Body of pancreas (tissue), 4 donors: ENCODE data around the gene BCL2L11. TPM values are rescaled to one million over a fixed set of nuclear protein-coding genes. Genes with fewer than 3 reads are reported as not detected.

Experiments used
- ATAC-seq: fragments of 150-250 bp; one replicate; pipeline ENCODE4 v1.9.1; 2016
- DNase-seq, 4 donors: peaks; one replicate each; pipeline ENCODE4 v3.0.0-alpha.2; 2019
- H3K27ac ChIP-seq, 4 donors: fragments of 200-600 bp; sonication (generic); 1 replicate in 3 of 4; 2 replicates in 1 of 4; pipeline versions ENCODE4 v1.5.1 to v1.6.1; 2016 to 2019; ENCODE audit warnings: mild to moderate bottlenecking in 1 of 4, mixed read lengths in 1 of 4, moderate library complexity in 1 of 4
- H3K27me3 ChIP-seq, 2 donors: fragments of 200-600 bp; sonication (generic); one replicate each; pipeline ENCODE4 v1.6.0; 2016; ENCODE audit warnings: mild to moderate bottlenecking in 1 of 2
- H3K36me3 ChIP-seq, 2 donors: fragments of 200-600 bp; sonication (generic); replicated peaks in 1 of 2; 2 replicates each; pipeline ENCODE4 v1.5.1; 2016; ENCODE audit warnings: low read depth in 2 of 2; ENCODE audit not compliant: insufficient read depth in 1 of 2
- H3K4me1 ChIP-seq: fragments of 200-600 bp; sonication (generic); one replicate; pipeline ENCODE4 v1.6.0; 2016
- H3K4me3 ChIP-seq, 2 donors: fragments of 200-600 bp; sonication (generic); 1 replicate in 1 of 2; 2 replicates in 1 of 2; pipeline ENCODE4 v1.5.1; 2016 to 2019
- H3K9me3 ChIP-seq, 3 donors: fragments of 200-600 bp; sonication (generic); 1 replicate in 2 of 3; 2 replicates in 1 of 3; pipeline ENCODE4 v1.5.1; 2016
- CTCF ChIP-seq, 7 experiments: fragments of 450-650 bp in 4 of 7; fragments of 200-600 bp in 3 of 7; sonication (generic) in 3 of 7; IDR thresholded peaks; one replicate each; pipeline ENCODE4 v1.5.1; 2016 to 2019; ENCODE audit warnings: antibody characterized with exemption in 7 of 7
- POLR2A ChIP-seq, 3 donors: fragments of 450-650 bp; IDR thresholded peaks; one replicate each; pipeline ENCODE4 v1.6.1; 2016; ENCODE audit warnings: antibody characterized with exemption in 3 of 3, mild to moderate bottlenecking in 2 of 3
- WGBS, 2 donors: methylation state at CpG; one replicate each; pipeline ENCODE4 v1.1.5; 2017; 5-methylcytosine and 5-hydroxymethylcytosine counted together
- intact Hi-C: fragments of 100-400 bp; cut with DNase I; formaldehyde crosslinking; loops from one replicate; pipeline ENCODE4 v1.15.1; 2023
- total RNA-seq, 2 donors: library from RNA; depleted of rRNA; stranded (reverse); fragments of >200 nt; gene quantifications; one replicate each; pipeline ENCODE4 v1.1.0, GENCODE V29; 2016

BCL2L11 gene
- total RNA-seq, 2 donors from 2014 or later: 10.9 to 18.7 TPM

- Histone ChIP-seq H3K36me3 (peaks cover 0 to 2% of the 10 kb centered on the region in 2 donors), H3K4me1 (peaks cover 3% of the 10 kb centered on the region), H3K9me3 (no peaks in the 10 kb centered on the region), H3K27ac (no peak overlapping the region), H3K4me3 (no peak overlapping the region), H3K27me3 (no peaks in the 10 kb centered on the region)
- DNase-seq (no peak), ATAC-seq (no peak)
- intact Hi-C loops: no loop called here
- TF ChIP-seq CTCF (IDR thresholded peaks at IDR 0.05): no peak
- TF ChIP-seq POLR2A (IDR thresholded peaks at IDR 0.05): no peak
- 92 to 97% methylated on average over 7 of the region's 7 CpGs for WGBS, 2 donors
Measured at GRCh38 chr2:111149882-111150455, 29.3 kb downstream of the BCL2L11 start.

GRCh38 chr2:111154758-111155157 is 34.0 kb downstream of the BCL2L11 start:
- Histone ChIP-seq H3K4me3 (no peak overlapping the region), H3K9me3 (no peaks in the 10 kb centered on the region), H3K27ac (no peak overlapping the region), H3K36me3 (peaks cover 0 to 2% of the 10 kb centered on the region in 2 donors), H3K27me3 (no peaks in the 10 kb centered on the region), H3K4me1 (peaks cover 14% of the 10 kb centered on the region)
- ATAC-seq: no peak
- intact Hi-C loops: no loop called here
- 62 to 92% methylated on average over 6 of the region's 6 CpGs for WGBS, 2 donors
- TF ChIP-seq CTCF (IDR thresholded peaks at IDR 0.05): no peak
- TF ChIP-seq POLR2A (IDR thresholded peaks at IDR 0.05): no peak
- no peak for DNase-seq

GRCh38 chr2:111155610-111156009 is 34.9 kb downstream of the BCL2L11 start:
- H3K27ac ChIP-seq: no peak overlapping the region
- no peak for DNase-seq
- intact Hi-C loops: no loop called here
- ATAC-seq: no peak
- TF ChIP-seq POLR2A (IDR thresholded peaks at IDR 0.05) (no peak), CTCF (IDR thresholded peaks at IDR 0.05) (no peak)
- no peaks in the 10 kb centered on the region for H3K27me3 ChIP-seq
- peaks cover 14% of the 10 kb centered on the region for H3K4me1 ChIP-seq
- no peaks in the 10 kb centered on the region for H3K9me3 ChIP-seq
- WGBS, 2 donors: 60 to 66% methylated on average over 1 of the region's 1 CpG
- no peak overlapping the region for H3K4me3 ChIP-seq
- H3K36me3 ChIP-seq: no peaks in the 10 kb centered on the region

GRCh38 chr2:111156529-111156928 is 35.8 kb downstream of the BCL2L11 start:
- ATAC-seq: no peak
- intact Hi-C loops: no loop called here

More at GRCh38 chr2:111156529-111156928, 35.8 kb downstream of the BCL2L11 start:
- WGBS, 2 donors: 91 to 94% methylated on average over 8 of the region's 8 CpGs
- Histone ChIP-seq H3K36me3 (no peaks in the 10 kb centered on the region), H3K27ac (no peak overlapping the region), H3K4me3 (no peak overlapping the region), H3K9me3 (no peaks in the 10 kb centered on the region), H3K4me1 (peaks cover 20% of the 10 kb centered on the region), H3K27me3 (no peaks in the 10 kb centered on the region)
- no peak for DNase-seq
- TF ChIP-seq POLR2A (IDR thresholded peaks at IDR 0.05): no peak
- no peak for TF ChIP-seq CTCF (IDR thresholded peaks at IDR 0.05)
